PFSK-1 (cell line): ENCODE results near the gene MED20.

Experiments used
- FOXP2 ChIP-seq: optimal IDR thresholded peaks from 2 replicates; pipeline ENCODE3; 2011; ENCODE audit warnings: borderline replicate concordance, control low read depth, inconsistent platforms; ENCODE audit not compliant: insufficient read depth; ENCODE audit errors: extremely low read length, extremely low read depth
- POLR2AphosphoS5 ChIP-seq: IDR thresholded peaks from 2 replicates; pipeline ENCODE4 v1.6.1; 2012; ENCODE audit warnings: low read depth, mild to moderate bottlenecking, control low read depth, low read length, moderate library complexity
- TAF1 ChIP-seq: IDR thresholded peaks from 2 replicates; pipeline ENCODE4 v1.6.1; 2012; ENCODE audit warnings: low read length, control low read depth, borderline replicate concordance; ENCODE audit not compliant: insufficient read depth
- TF ChIP-seq, protein P1 (sequence below), 2 experiments: IDR thresholded peaks; 2 replicates each; pipeline versions ENCODE4 v1.6.1 to v1.8.0; 2011 to 2012; ENCODE audit warnings: low read depth in 2 of 2, low read length in 2 of 2, control low read depth in 1 of 2, inconsistent platforms in 1 of 2, mild to moderate bottlenecking in 1 of 2, moderate library complexity in 1 of 2; ENCODE audit not compliant: insufficient read depth in 1 of 2

DNA sequence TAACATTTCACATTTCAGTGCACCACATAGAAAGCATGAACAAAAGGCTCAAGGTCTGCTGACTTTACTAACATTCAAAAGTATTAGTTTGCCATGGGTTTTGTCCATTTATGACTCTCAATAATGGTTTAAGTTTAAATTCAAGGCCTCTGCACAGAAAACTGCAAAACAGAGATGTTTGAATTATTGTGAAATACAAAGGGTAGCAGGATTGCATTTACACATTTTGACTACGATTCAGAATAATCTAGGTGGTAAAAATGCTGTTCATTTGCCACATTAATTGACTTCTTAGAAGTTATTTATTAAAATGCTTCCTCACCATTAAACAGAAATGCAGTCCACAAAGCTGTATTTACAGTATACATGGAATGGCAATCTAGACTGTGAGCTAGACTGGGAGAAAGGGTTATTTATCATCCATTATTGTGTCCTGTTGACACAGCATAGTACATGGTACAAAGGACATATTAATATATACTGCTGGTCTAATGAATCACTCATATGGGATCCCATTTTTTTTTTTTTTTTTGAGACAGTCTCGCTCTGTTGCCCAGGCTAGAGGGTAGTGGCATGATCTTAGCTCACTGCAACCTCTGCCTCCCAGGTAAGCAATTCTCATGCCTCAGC is 43.8 kb downstream of the MED20 start:
- TF ChIP-seq POLR2AphosphoS5 (no peak), TAF1 (no peak), FOXP2 (no peak)
- TF ChIP-seq, protein P1, sequence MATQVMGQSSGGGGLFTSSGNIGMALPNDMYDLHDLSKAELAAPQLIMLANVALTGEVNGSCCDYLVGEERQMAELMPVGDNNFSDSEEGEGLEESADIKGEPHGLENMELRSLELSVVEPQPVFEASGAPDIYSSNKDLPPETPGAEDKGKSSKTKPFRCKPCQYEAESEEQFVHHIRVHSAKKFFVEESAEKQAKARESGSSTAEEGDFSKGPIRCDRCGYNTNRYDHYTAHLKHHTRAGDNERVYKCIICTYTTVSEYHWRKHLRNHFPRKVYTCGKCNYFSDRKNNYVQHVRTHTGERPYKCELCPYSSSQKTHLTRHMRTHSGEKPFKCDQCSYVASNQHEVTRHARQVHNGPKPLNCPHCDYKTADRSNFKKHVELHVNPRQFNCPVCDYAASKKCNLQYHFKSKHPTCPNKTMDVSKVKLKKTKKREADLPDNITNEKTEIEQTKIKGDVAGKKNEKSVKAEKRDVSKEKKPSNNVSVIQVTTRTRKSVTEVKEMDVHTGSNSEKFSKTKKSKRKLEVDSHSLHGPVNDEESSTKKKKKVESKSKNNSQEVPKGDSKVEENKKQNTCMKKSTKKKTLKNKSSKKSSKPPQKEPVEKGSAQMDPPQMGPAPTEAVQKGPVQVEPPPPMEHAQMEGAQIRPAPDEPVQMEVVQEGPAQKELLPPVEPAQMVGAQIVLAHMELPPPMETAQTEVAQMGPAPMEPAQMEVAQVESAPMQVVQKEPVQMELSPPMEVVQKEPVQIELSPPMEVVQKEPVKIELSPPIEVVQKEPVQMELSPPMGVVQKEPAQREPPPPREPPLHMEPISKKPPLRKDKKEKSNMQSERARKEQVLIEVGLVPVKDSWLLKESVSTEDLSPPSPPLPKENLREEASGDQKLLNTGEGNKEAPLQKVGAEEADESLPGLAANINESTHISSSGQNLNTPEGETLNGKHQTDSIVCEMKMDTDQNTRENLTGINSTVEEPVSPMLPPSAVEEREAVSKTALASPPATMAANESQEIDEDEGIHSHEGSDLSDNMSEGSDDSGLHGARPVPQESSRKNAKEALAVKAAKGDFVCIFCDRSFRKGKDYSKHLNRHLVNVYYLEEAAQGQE (IDR thresholded peaks at IDR 0.05; ENCODE audit: insufficient read depth in 1 of 2, low read depth in 2 of 2, low read length in 2 of 2): no peak
